IPS-18a (cell line): ENCODE data around the gene FAM193A.
"Not testable (repeated sequence)": the region's sequence is repeated elsewhere in the genome, so short reads cannot be mapped to it uniquely, and the experiment has no call there.

ENCODE experiments used
- H3K27ac ChIP-seq: one replicate; pipeline ENCODE4 v1.5.1; 2013; ENCODE audit warnings: low read length
- H3K27me3 ChIP-seq: one replicate; pipeline ENCODE4 v1.6.1; 2013; ENCODE audit warnings: mild to moderate bottlenecking, low read length; ENCODE audit not compliant: control insufficient read depth, insufficient read depth
- H3K36me3 ChIP-seq: one replicate; pipeline ENCODE4 v1.6.1; 2013; ENCODE audit warnings: low read depth, low read length; ENCODE audit not compliant: control insufficient read depth
- H3K4me1 ChIP-seq: one replicate; pipeline ENCODE4 v1.6.1; 2013; ENCODE audit warnings: low read depth, low read length; ENCODE audit not compliant: control insufficient read depth
- H3K4me3 ChIP-seq: one replicate; pipeline ENCODE4 v1.5.1; 2013; ENCODE audit warnings: low read length
- H3K9ac ChIP-seq: one replicate; pipeline ENCODE4 v1.6.1; 2013; ENCODE audit warnings: mild to moderate bottlenecking, low read length, moderate library complexity
- H3K9me3 ChIP-seq: one replicate; pipeline ENCODE4 v1.6.1; 2013; ENCODE audit warnings: low read depth, low read length; ENCODE audit not compliant: control insufficient read depth

The FAM193A gene

GRCh38 chr4:2763511-2763967, 227.1 kb downstream of the FAM193A start:
- H3K27me3 ChIP-seq: no peaks in the 10 kb centered on the region
- no peaks in the 10 kb centered on the region for H3K4me1 ChIP-seq
- no peaks in the 10 kb centered on the region for H3K9me3 ChIP-seq
- no peaks in the 10 kb centered on the region for H3K36me3 ChIP-seq
- no peak overlapping the region for H3K27ac ChIP-seq
- no peak overlapping the region for H3K9ac ChIP-seq
- no peak overlapping the region for H3K4me3 ChIP-seq

DNA sequence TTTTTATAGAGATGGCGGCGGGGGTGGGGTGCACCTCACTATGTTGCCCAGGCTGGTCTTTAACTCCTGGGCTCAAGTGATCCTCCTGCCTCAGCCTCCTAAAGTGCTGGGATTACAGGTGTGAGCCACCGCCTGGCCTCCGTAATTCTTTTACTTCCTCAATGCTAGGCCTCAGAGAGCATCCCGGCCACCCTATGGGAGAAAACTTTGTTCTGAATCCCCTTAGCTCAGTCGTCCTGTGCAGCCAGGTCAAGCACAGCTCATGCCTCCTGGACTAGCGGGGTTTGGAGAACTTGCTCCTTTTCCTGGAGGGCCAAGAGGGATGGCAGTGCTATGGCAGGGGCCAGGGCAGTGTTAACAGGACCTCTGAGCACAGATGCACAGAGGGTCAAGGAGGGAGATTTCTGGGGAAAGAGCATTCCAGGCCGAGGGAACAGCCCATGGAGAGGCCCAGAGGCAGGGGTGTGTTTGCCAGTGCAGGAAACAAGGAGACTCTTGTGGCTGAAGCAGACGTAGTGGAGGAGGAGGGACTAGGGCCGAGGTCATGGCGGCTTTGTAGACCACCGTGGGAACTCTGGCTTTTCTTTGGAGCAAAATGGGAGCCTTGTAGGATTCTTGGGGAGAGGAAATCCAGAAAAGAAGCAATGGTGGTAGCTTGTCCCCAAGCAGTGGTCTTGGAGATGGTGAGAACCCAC, 229.5 kb downstream of the FAM193A start:
- Histone ChIP-seq H3K9ac (no peak overlapping the region), H3K27me3 (no peaks in the 10 kb centered on the region), H3K9me3 (no peaks in the 10 kb centered on the region), H3K27ac (no peak overlapping the region), H3K36me3 (no peaks in the 10 kb centered on the region), H3K4me3 (no peak overlapping the region), H3K4me1 (peaks cover 3% of the 10 kb centered on the region)

- Histone ChIP-seq H3K36me3 (no peaks in the 10 kb centered on the region), H3K9me3 (no peaks in the 10 kb centered on the region), H3K4me1 (peaks cover 3% of the 10 kb centered on the region), H3K27me3 (no peaks in the 10 kb centered on the region), H3K27ac (no peak overlapping the region), H3K9ac (no peak overlapping the region), H3K4me3 (no peak overlapping the region)
These were observed 230.7 kb downstream of the FAM193A start for GRCh38 chr4:2767046-2767704.

DNA sequence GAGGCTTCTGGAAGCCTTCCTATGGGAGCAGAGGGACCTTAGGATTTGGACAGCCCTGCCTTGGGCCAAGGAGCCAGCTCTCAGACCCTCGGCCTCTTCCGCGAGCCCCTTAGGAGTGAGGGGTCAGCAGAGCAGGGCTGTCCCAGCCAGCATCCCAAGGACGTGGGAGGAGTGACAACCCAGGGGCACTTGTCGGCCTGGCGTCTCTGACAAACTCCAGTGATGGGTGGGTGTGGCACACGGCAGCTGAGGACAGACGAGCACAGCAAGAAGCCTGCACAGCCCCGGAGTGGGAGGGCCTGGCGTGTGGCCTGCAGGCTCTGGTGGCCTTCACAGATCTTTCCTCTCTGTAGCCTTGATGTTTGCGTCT, 231.2 kb downstream of the FAM193A start:
- H3K27ac ChIP-seq: no peak overlapping the region
- H3K4me3 ChIP-seq: no peak overlapping the region
- no peaks in the 10 kb centered on the region for H3K36me3 ChIP-seq
- H3K27me3 ChIP-seq: no peaks in the 10 kb centered on the region
- no peaks in the 10 kb centered on the region for H3K9me3 ChIP-seq
- H3K9ac ChIP-seq: no peak overlapping the region
- peaks cover 3% of the 10 kb centered on the region for H3K4me1 ChIP-seq

DNA sequence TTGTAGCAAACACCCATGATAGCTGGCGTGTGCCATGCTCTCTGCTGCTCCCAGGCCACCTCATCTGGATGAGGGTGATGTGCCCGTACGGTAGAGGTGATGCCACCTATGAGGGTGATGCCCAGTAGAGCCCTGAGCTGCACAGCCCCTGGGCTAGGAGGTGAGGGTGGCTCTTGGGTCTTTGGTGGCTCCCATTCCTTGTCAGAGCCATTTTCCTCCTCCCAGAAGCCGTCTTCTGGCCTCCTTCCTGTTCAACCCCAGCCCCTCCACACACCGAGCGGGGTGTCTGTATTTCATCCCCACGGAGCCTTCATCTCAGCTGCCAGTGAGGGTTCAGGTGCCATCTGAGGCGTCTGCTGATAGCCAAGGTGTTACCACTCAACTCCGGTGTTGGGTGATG, 231.7 kb downstream of the FAM193A start:
- H3K9ac ChIP-seq: no peak overlapping the region
- H3K36me3 ChIP-seq: no peaks in the 10 kb centered on the region
- no peaks in the 10 kb centered on the region for H3K27me3 ChIP-seq
- H3K9me3 ChIP-seq: no peaks in the 10 kb centered on the region
- no peak overlapping the region for H3K4me3 ChIP-seq
- H3K4me1 ChIP-seq: peaks cover 3% of the 10 kb centered on the region
- no peak overlapping the region for H3K27ac ChIP-seq

GRCh38 chr4:2768921-2769336, 232.5 kb downstream of the FAM193A start:
- Histone ChIP-seq H3K9me3 (no peaks in the 10 kb centered on the region), H3K36me3 (no peaks in the 10 kb centered on the region), H3K9ac (no peak overlapping the region), H3K27me3 (no peaks in the 10 kb centered on the region), H3K4me1 (peaks cover 3% of the 10 kb centered on the region), H3K27ac (no peak overlapping the region), H3K4me3 (no peak overlapping the region)

- H3K27ac ChIP-seq: no peak overlapping the region
- no peaks in the 10 kb centered on the region for H3K36me3 ChIP-seq
- no peak overlapping the region for H3K9ac ChIP-seq
- H3K9me3 ChIP-seq: no peaks in the 10 kb centered on the region
- H3K4me3 ChIP-seq: no peak overlapping the region
- H3K27me3 ChIP-seq: no peaks in the 10 kb centered on the region
- peaks cover 3% of the 10 kb centered on the region for H3K4me1 ChIP-seq
These were observed 234.8 kb downstream of the FAM193A start for GRCh38 chr4:2771264-2771663.

- H3K27ac ChIP-seq, H3K4me3 ChIP-seq, H3K27me3 ChIP-seq, H3K9ac ChIP-seq, H3K9me3 ChIP-seq, H3K36me3 ChIP-seq: not testable (repeated sequence)
- peaks cover 18% of the 10 kb centered on the region for H3K4me1 ChIP-seq
These were observed 244.2 kb downstream of the FAM193A start for GRCh38 chr4:2780643-2781042.

- Histone ChIP-seq H3K4me1 (peaks cover 18% of the 10 kb centered on the region), H3K9me3 (no peaks in the 10 kb centered on the region), H3K27me3 (no peaks in the 10 kb centered on the region), H3K9ac (no peak overlapping the region), H3K27ac (no peak overlapping the region), H3K36me3 (no peaks in the 10 kb centered on the region), H3K4me3 (no peak overlapping the region)
These were observed 245.5 kb downstream of the FAM193A start for GRCh38 chr4:2781911-2782310.
